Tibial nerve (tissue), 4 donors: ENCODE results near the gene TSC22D1. TPM values are rescaled to one million over a fixed set of nuclear protein-coding genes. Genes with fewer than 3 reads are reported as not detected.

Source experiments
- DNase-seq, 2 donors: peaks; one replicate each; pipeline ENCODE4 v3.0.0-alpha.2; 2019; ENCODE audit warnings: low spot score in 2 of 2
- H3K27ac ChIP-seq, 4 donors: fragments of 200-600 bp; sonication (generic) in 3 of 4; one replicate each; pipeline ENCODE4 v1.5.1; 2017 to 2019; ENCODE audit warnings: mild to moderate bottlenecking in 1 of 4
- H3K27me3 ChIP-seq, 2 donors: fragments of 200-600 bp; sonication (generic) in 1 of 2; one replicate each; pipeline versions ENCODE4 v1.5.1 to v1.6.0; 2017 to 2019
- H3K36me3 ChIP-seq, 3 donors: fragments of 200-600 bp; sonication (generic); one replicate each; pipeline ENCODE4 v1.5.1; 2018 to 2019
- H3K4me1 ChIP-seq, 4 donors: fragments of 200-600 bp; sonication (generic) in 3 of 4; one replicate each; pipeline ENCODE4 v1.5.1; 2017 to 2019
- H3K4me3 ChIP-seq, 4 donors: fragments of 200-600 bp; sonication (generic) in 3 of 4; one replicate each; pipeline ENCODE4 v1.5.1; 2017 to 2019; ENCODE audit warnings: mild to moderate bottlenecking in 1 of 4, moderate library complexity in 1 of 4
- H3K9me3 ChIP-seq, 4 donors: fragments of 200-600 bp; sonication (generic) in 3 of 4; one replicate each; pipeline ENCODE4 v1.5.1; 2017 to 2019
- EP300 ChIP-seq, 2 donors: sonication (generic); formaldehyde crosslinking; IDR thresholded peaks; one replicate each; pipeline ENCODE4 v1.6.1; 2017; ENCODE audit warnings: antibody characterized with exemption in 2 of 2, mild to moderate bottlenecking in 1 of 2
- POLR2A ChIP-seq, 2 donors: fragments of 450-650 bp; IDR thresholded peaks; one replicate each; pipeline ENCODE4 v1.6.1; 2017; ENCODE audit warnings: antibody characterized with exemption in 2 of 2, mild to moderate bottlenecking in 2 of 2, moderate library complexity in 2 of 2
- WGBS, 2 donors: methylation state at CpG; one replicate each; pipeline ENCODE4 v1.1.5; 2018; 5-methylcytosine and 5-hydroxymethylcytosine counted together
- total RNA-seq, 4 donors: library from RNA; depleted of rRNA; stranded (reverse); fragments of >200 nt; gene quantifications; one replicate each; pipeline ENCODE4 v1.1.0, GENCODE V29; 2016
- TF ChIP-seq, protein P1 (sequence below), 5 experiments: fragments of 200-600 bp in 3 of 5; fragments of 450-650 bp in 2 of 5; sonication (generic) in 3 of 5; IDR thresholded peaks; one replicate each; pipeline ENCODE4 v1.5.1; 2016 to 2019; ENCODE audit warnings: antibody characterized with exemption in 5 of 5, mild to moderate bottlenecking in 3 of 5, moderate library complexity in 2 of 5

Gene TSC22D1
- total RNA-seq, 4 donors from 2014 or later: 203 to 334 (median 213) TPM

DNA sequence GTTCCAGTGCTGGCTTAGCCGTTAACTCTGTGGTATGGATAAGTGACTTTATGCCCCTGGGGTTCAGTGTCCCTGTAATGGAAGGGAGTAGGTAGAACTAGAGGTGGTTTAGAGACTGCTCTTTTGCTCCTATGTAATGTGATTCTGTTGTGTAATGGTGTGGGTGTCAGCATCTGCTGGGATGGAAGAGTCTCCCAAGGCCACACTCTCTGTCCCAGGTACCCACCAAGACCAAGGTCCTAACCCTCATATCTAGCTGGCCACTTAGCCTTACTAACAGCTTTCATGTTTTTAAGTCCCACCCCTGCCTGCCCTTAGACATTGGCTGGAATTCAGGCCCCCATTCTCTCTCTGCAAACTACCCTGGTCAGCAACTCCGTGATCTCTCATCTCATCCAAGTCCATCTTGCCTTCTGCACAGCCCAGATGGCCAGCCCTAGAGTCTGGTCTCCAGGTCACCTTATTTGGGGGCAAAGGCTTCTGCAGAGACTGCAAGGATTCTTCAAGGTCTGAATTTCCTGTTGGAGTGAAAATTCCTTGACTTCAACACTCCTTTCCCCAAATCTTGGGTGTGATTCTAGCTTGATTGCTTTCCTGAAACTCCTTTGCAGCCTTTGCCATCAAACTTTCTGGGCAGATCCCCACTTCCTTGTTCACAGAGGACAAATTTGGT lies 154.1 kb downstream of the TSC22D1 start:
- DNase-seq: no peak
- H3K4me3 ChIP-seq: no peak overlapping the region
- H3K27ac ChIP-seq: no peak overlapping the region
- H3K36me3 ChIP-seq: no peaks in the 10 kb centered on the region
- no peaks in the 10 kb centered on the region for H3K4me1 ChIP-seq
- H3K27me3 ChIP-seq: no peaks in the 10 kb centered on the region
- no peaks in the 10 kb centered on the region for H3K9me3 ChIP-seq
- WGBS, 2 donors: 88 to 94% methylated on average over 2 of the region's 2 CpGs
- TF ChIP-seq, protein P1, sequence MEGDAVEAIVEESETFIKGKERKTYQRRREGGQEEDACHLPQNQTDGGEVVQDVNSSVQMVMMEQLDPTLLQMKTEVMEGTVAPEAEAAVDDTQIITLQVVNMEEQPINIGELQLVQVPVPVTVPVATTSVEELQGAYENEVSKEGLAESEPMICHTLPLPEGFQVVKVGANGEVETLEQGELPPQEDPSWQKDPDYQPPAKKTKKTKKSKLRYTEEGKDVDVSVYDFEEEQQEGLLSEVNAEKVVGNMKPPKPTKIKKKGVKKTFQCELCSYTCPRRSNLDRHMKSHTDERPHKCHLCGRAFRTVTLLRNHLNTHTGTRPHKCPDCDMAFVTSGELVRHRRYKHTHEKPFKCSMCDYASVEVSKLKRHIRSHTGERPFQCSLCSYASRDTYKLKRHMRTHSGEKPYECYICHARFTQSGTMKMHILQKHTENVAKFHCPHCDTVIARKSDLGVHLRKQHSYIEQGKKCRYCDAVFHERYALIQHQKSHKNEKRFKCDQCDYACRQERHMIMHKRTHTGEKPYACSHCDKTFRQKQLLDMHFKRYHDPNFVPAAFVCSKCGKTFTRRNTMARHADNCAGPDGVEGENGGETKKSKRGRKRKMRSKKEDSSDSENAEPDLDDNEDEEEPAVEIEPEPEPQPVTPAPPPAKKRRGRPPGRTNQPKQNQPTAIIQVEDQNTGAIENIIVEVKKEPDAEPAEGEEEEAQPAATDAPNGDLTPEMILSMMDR (IDR thresholded peaks at IDR 0.05): no peak
- no peak for TF ChIP-seq POLR2A (IDR thresholded peaks at IDR 0.05)
- no peak for TF ChIP-seq EP300 (IDR thresholded peaks at IDR 0.05)

DNA sequence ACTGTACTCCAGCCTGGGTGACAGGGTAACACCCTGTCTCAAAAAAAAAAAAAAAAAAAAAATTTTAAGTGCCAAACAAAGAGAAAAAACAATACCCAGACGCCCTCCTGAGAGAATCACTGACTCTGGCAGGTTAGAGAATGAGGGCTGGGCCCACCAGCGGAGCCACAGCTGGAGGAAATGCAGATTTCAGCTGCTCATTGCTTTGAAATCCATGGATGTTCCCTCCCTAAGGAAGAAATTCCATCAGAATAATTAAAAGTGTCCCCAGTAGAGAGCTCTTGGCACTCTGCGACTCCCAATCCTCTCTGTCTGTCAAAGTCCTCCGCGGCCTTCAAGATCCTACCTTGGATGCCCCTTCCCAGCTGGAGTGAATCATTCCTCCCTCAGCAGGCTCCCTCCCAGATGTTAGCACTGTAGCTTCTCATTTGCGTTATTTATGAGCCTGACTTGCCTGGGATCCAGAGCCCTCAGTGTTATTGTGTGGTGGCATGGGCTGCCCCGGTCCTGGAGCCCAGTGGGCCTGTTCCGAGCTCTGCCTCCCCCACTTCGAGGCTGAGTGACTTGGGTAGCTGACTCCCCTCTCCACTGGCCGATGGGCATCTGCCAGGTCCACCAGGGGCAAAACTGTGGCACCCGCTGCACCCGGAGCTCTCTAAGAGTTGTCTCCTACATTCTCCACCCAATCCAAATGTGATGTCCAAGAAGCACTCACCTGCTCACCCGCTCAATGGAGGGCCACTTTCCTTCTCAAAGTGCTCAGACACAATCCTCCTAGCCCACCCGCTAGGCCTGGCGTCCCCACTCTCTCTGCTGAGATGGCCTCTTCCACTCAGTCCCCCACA lies 155.5 kb downstream of the TSC22D1 start:
- H3K4me1 ChIP-seq: no peaks in the 10 kb centered on the region
- TF ChIP-seq EP300 (IDR thresholded peaks at IDR 0.05) (no peak), POLR2A (IDR thresholded peaks at IDR 0.05) (no peak)
- TF ChIP-seq, protein P1 (IDR thresholded peaks at IDR 0.05): no peak

DNA sequence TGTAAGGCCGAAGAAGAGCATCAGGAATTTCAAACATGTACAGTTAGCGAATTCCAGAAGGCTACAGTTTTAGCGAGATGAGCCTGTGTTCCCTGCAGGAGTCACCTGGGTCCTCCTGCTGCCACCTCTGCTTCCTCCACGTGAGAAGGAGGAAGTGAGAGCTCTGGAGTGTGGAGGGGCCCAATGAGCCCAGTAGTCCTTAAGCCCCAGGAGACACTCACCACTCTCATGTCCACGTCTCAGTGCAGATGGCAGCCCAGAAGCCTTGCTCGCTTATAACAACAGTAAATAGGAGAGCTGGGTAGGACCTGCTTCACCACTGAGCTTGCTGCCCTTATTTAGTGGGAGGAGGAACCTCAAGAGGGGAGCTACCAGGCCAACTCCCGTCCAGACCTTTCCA lies 158.3 kb downstream of the TSC22D1 start:
- no peak for DNase-seq
- Histone ChIP-seq H3K36me3 (no peaks in the 10 kb centered on the region), H3K9me3 (no peaks in the 10 kb centered on the region), H3K27me3 (no peaks in the 10 kb centered on the region), H3K4me3 (no peak overlapping the region), H3K4me1 (no peaks in the 10 kb centered on the region), H3K27ac (no peak overlapping the region)
- whole genome bisulfite sequencing, 2 donors: 72 to 74% methylated on average over 7 of the region's 7 CpGs
- TF ChIP-seq, protein P1 (IDR thresholded peaks at IDR 0.05): no peak
- no peak for TF ChIP-seq POLR2A (IDR thresholded peaks at IDR 0.05)
- TF ChIP-seq EP300 (IDR thresholded peaks at IDR 0.05): no peak

More for the DNA sequence above, 155.5 kb downstream of the TSC22D1 start:
- WGBS, 2 donors: 84 to 88% methylated on average over 10 to 15 of the region's 15 CpGs
- Histone ChIP-seq H3K9me3 (no peaks in the 10 kb centered on the region), H3K36me3 (no peaks in the 10 kb centered on the region), H3K27ac (no peak overlapping the region), H3K4me3 (no peak overlapping the region), H3K27me3 (no peaks in the 10 kb centered on the region)
- DNase-seq: no peak

DNA sequence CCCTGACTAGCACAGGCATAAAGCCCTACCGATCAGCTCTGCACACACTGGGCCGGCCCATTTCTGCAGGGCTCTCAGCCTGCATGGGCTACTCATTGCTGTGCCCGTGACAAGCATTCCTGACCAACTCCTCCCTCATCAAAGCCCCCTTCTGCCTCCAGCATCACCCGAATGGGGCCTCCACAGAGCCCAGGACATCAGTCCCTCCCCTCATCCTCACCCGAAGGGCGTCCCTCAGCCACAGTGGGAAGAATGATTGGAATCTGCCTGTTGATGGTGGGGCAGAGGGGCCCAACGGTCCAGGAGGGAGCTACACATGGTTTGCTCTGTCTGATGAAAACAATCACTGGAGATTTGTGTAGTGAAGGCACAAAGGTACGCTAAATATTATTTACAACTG lies 158.7 kb downstream of the TSC22D1 start:
- Histone ChIP-seq H3K27ac (no peak overlapping the region), H3K4me1 (no peaks in the 10 kb centered on the region), H3K4me3 (no peak overlapping the region), H3K27me3 (no peaks in the 10 kb centered on the region), H3K9me3 (no peaks in the 10 kb centered on the region), H3K36me3 (no peaks in the 10 kb centered on the region)
- no peak for TF ChIP-seq POLR2A (IDR thresholded peaks at IDR 0.05)
- no peak for TF ChIP-seq EP300 (IDR thresholded peaks at IDR 0.05)
- TF ChIP-seq, protein P1 (IDR thresholded peaks at IDR 0.05): no peak
- DNase-seq: no peak
- WGBS, 2 donors: 60 to 72% methylated on average over 7 to 8 of the region's 8 CpGs

DNA sequence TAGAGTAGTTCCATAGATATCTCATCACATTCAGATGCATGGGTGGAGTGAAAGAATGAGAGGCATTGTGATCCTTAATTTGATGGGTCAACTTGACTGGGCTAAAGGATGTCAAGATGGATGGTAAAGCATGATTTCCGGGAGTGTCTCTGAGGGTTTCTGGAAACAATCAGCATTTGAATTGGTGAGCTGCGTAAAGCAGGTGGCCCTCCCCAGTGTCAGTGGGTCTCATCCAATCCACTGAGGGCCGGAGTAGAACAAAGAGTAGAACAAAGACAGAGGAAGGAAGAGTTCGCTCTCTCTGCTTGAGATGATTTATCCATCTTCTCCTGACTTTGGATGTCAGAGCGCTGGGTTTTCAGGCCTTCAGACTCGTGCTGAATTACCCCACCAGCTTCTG lies 159.4 kb downstream of the TSC22D1 start:
- TF ChIP-seq EP300 (IDR thresholded peaks at IDR 0.05): no peak
- TF ChIP-seq, protein P1 (IDR thresholded peaks at IDR 0.05): no peak
- no peak for TF ChIP-seq POLR2A (IDR thresholded peaks at IDR 0.05)
- DNase-seq: no peak
- Histone ChIP-seq H3K27ac (no peak overlapping the region), H3K36me3 (no peaks in the 10 kb centered on the region), H3K4me3 (no peak overlapping the region), H3K9me3 (no peaks in the 10 kb centered on the region), H3K27me3 (no peaks in the 10 kb centered on the region), H3K4me1 (no peaks in the 10 kb centered on the region)
- 87 to 89% methylated on average over 6 of the region's 6 CpGs for WGBS, 2 donors
